Parathyroid adenoma (tissue), 2 donors: Measurements from ENCODE around the gene EXOC4.

Source experiments
- H2AFZ ChIP-seq: fragments of 300-600 bp; sonication (generic); one replicate; pipeline ENCODE4 v1.7.0; 2017; ENCODE audit warnings: antibody characterized with exemption, mild to moderate bottlenecking
- H3K27ac ChIP-seq: fragments of 300-600 bp; sonication (generic); one replicate; pipeline ENCODE4 v1.7.0; 2017
- H3K27me3 ChIP-seq: fragments of 300-600 bp; sonication (generic); one replicate; pipeline ENCODE4 v1.7.0; 2017; ENCODE audit warnings: low read length; ENCODE audit not compliant: control insufficient read depth, insufficient read depth
- H3K36me3 ChIP-seq: fragments of 300-600 bp; sonication (generic); one replicate; pipeline ENCODE4 v1.7.0; 2017; ENCODE audit warnings: low read length; ENCODE audit not compliant: control insufficient read depth, insufficient read depth
- H3K4me1 ChIP-seq: fragments of 300-600 bp; sonication (generic); one replicate; pipeline ENCODE4 v1.7.0; 2017; ENCODE audit warnings: control low read depth
- H3K4me2 ChIP-seq: fragments of 300-600 bp; sonication (generic); one replicate; pipeline ENCODE4 v1.7.0; 2017; ENCODE audit warnings: low read length
- H3K4me3 ChIP-seq: fragments of 300-600 bp; sonication (generic); one replicate; pipeline ENCODE4 v1.7.0; 2017; ENCODE audit warnings: low read depth, low read length
- H3K79me2 ChIP-seq: fragments of 300-600 bp; sonication (generic); one replicate; pipeline ENCODE4 v1.7.0; 2017; ENCODE audit warnings: control low read depth
- H3K9ac ChIP-seq: fragments of 300-600 bp; sonication (generic); one replicate; pipeline ENCODE4 v1.7.0; 2017; ENCODE audit warnings: mild to moderate bottlenecking
- H3K9me3 ChIP-seq: fragments of 300-600 bp; sonication (generic); one replicate; pipeline ENCODE4 v1.7.0; 2017; ENCODE audit warnings: low read length; ENCODE audit not compliant: control insufficient read depth
- CTCF ChIP-seq: fragments of 300-600 bp; sonication (generic); IDR thresholded peaks from one replicate; pipeline ENCODE4 v1.7.0; 2017; ENCODE audit warnings: antibody characterized with exemption, mild to moderate bottlenecking
- donor health status: primary hyperparathyroidism.

Gene EXOC4

GRCh38 chr7:133601617-133602016 is 348.7 kb downstream of the EXOC4 start:
- Histone ChIP-seq H3K4me1 (no peaks in the 10 kb centered on the region), H3K79me2 (no peaks in the 10 kb centered on the region), H3K9ac (no peak overlapping the region), H3K9me3 (no peaks in the 10 kb centered on the region), H3K27ac (no peak overlapping the region), H2AFZ (no peak overlapping the region), H3K27me3 (no peaks in the 10 kb centered on the region), H3K4me2 (no peak overlapping the region), H3K4me3 (no peak overlapping the region), H3K36me3 (no peaks in the 10 kb centered on the region)
- no peak for TF ChIP-seq CTCF

- H3K4me1 ChIP-seq = no peaks in the 10 kb centered on the region
- H3K36me3 ChIP-seq = no peaks in the 10 kb centered on the region
- H3K27ac ChIP-seq = no peak overlapping the region
- no peaks in the 10 kb centered on the region for H3K9me3 ChIP-seq
- H2AFZ ChIP-seq = no peak overlapping the region
- no peak overlapping the region for H3K4me3 ChIP-seq
- TF ChIP-seq CTCF = no peak
- H3K27me3 ChIP-seq = no peaks in the 10 kb centered on the region
- H3K9ac ChIP-seq = no peak overlapping the region
- no peak overlapping the region for H3K4me2 ChIP-seq
- H3K79me2 ChIP-seq = no peaks in the 10 kb centered on the region
Measured at GRCh38 chr7:133602291-133602690, 349.4 kb downstream of the EXOC4 start.

GRCh38 chr7:133606991-133607390 is 354.1 kb downstream of the EXOC4 start:
- Histone ChIP-seq H2AFZ (no peak overlapping the region), H3K27ac (no peak overlapping the region), H3K9ac (no peak overlapping the region), H3K4me1 (no peaks in the 10 kb centered on the region), H3K27me3 (no peaks in the 10 kb centered on the region), H3K36me3 (no peaks in the 10 kb centered on the region), H3K79me2 (no peaks in the 10 kb centered on the region), H3K4me2 (no peak overlapping the region), H3K9me3 (no peaks in the 10 kb centered on the region), H3K4me3 (no peak overlapping the region)
- no peak for TF ChIP-seq CTCF

GRCh38 chr7:133609806-133610205 is 356.9 kb downstream of the EXOC4 start:
- no peak for TF ChIP-seq CTCF
- no peak overlapping the region for H3K27ac ChIP-seq
- no peak overlapping the region for H3K4me2 ChIP-seq
- H3K4me1 ChIP-seq = no peaks in the 10 kb centered on the region
- no peaks in the 10 kb centered on the region for H3K79me2 ChIP-seq
- H3K9ac ChIP-seq = no peak overlapping the region
- H3K9me3 ChIP-seq = no peaks in the 10 kb centered on the region
- no peaks in the 10 kb centered on the region for H3K36me3 ChIP-seq
- H3K4me3 ChIP-seq = no peak overlapping the region
- H2AFZ ChIP-seq = no peak overlapping the region
- no peaks in the 10 kb centered on the region for H3K27me3 ChIP-seq

DNA sequence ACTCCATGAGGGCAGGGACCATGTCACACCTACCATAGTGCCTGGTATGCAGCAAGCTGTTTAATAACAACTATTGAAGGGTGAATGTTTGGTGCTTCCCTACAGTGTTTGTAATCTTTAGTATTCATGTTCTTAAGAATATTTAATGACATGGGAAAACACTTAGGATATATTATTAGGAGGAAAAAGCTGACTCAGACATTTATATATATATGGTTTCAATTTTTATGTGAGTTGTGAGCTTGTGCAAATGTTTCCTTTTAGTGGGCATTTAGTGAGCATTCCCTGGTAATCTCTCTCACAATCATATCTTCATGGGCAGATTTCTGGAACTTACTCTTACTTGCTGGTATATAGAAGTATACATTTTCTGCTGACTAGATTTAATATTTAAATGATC is 359.1 kb downstream of the EXOC4 start:
- Histone ChIP-seq H3K9me3 (no peaks in the 10 kb centered on the region), H3K79me2 (no peaks in the 10 kb centered on the region), H3K27me3 (no peaks in the 10 kb centered on the region), H3K36me3 (no peaks in the 10 kb centered on the region), H3K4me2 (no peak overlapping the region), H3K4me1 (no peaks in the 10 kb centered on the region), H2AFZ (no peak overlapping the region), H3K4me3 (no peak overlapping the region), H3K9ac (no peak overlapping the region), H3K27ac (no peak overlapping the region)
- TF ChIP-seq CTCF = no peak
